IMR-90 (cell line): ENCODE measurements around the gene AQP6. TPM values are rescaled to one million over a fixed set of nuclear protein-coding genes. Genes with fewer than 3 reads are reported as not detected.

ENCODE experiments used
- ATAC-seq: fragments of 200-7000 bp; cut with Tn5 transposase; 2 replicates; pipeline ENCODE4 v1.9.1; 2020; ENCODE audit warnings: low read depth, mild to moderate bottlenecking, moderate library complexity
- BruUV-seq: library from RNA; stranded (reverse); fragments of 400-500 nt; replicated peaks from 2 replicates; lab custom pipeline; 2021; lab: Mats Ljungman, UMichigan
- CTCF ChIA-PET: fragments of 300-600 bp; formaldehyde crosslinking; extraction: SDS; loops from one replicate; lab custom pipeline; 2021; ENCODE audit warnings: antibody characterized with exemption; lab: Yijun Ruan, JAX
- POLR2A ChIA-PET: fragments of 300-600 bp; sonication (Branson Sonifier 250); formaldehyde crosslinking; loops from one replicate; lab custom pipeline; 2022; ENCODE audit warnings: antibody characterized with exemption; ENCODE audit not compliant: unreplicated experiment; lab: Charles Lee
- DNase-seq: peaks from one replicate; pipeline ENCODE4 v3.0.0; 2013
- H2AFZ ChIP-seq: replicated peaks from 2 replicates; pipeline ENCODE3; 2013; ENCODE audit warnings: low read length, mild to moderate bottlenecking; ENCODE audit not compliant: poor library complexity
- H2AK5ac ChIP-seq: 2 replicates; pipeline ENCODE4 v1.6.1; 2013; ENCODE audit warnings: low read depth, low read length, inconsistent platforms
- H2AK9ac ChIP-seq: replicated peaks from 2 replicates; pipeline ENCODE3; 2013; ENCODE audit warnings: mild to moderate bottlenecking, low read depth, low read length, moderate library complexity; ENCODE audit not compliant: poor library complexity
- H2BK120ac ChIP-seq: 2 replicates; pipeline ENCODE4 v1.6.1; 2013; ENCODE audit warnings: low read depth, low read length, inconsistent platforms
- H2BK15ac ChIP-seq: 3 replicates; pipeline ENCODE4 v1.6.1; 2013; ENCODE audit warnings: low read depth, low read length, inconsistent platforms
- H2BK20ac ChIP-seq: 2 replicates; pipeline ENCODE4 v1.6.1; 2013; ENCODE audit warnings: low read depth, mild to moderate bottlenecking, inconsistent platforms, low read length, moderate library complexity
- H2BK5ac ChIP-seq: 2 replicates; pipeline ENCODE4 v1.6.1; 2013; ENCODE audit warnings: mild to moderate bottlenecking, low read depth, low read length, inconsistent platforms; ENCODE audit not compliant: poor library complexity, severe bottlenecking
- H3K14ac ChIP-seq: replicated peaks from 2 replicates; pipeline ENCODE4 v1.6.1; 2013; ENCODE audit warnings: low read depth, low read length, inconsistent platforms
- H3K18ac ChIP-seq: 2 replicates; pipeline ENCODE4 v1.6.1; 2013; ENCODE audit warnings: low read depth, low read length, control low read depth
- H3K23ac ChIP-seq: 2 replicates; pipeline ENCODE4 v1.6.1; 2013; ENCODE audit warnings: low read depth, low read length, inconsistent platforms
- H3K27ac ChIP-seq: 2 replicates; pipeline ENCODE4 v1.5.1; 2013; ENCODE audit warnings: mild to moderate bottlenecking, control low read depth, low read length; ENCODE audit not compliant: insufficient read depth
- H3K27me3 ChIP-seq: 2 replicates; pipeline ENCODE4 v1.6.1; 2013; ENCODE audit warnings: low read length; ENCODE audit not compliant: control insufficient read depth, insufficient read depth
- H3K36me3 ChIP-seq: 2 replicates; pipeline ENCODE4 v1.6.1; 2013; ENCODE audit warnings: low read length, mixed read lengths; ENCODE audit not compliant: control insufficient read depth, insufficient read depth
- H3K4ac ChIP-seq: 2 replicates; pipeline ENCODE4 v1.6.1; 2013; ENCODE audit warnings: low read depth, low read length, inconsistent platforms
- H3K4me1 ChIP-seq: 2 replicates; pipeline ENCODE4 v1.6.1; 2013; ENCODE audit warnings: low read length, mixed read lengths; ENCODE audit not compliant: control insufficient read depth, insufficient read depth
- H3K4me2 ChIP-seq: 2 replicates; pipeline ENCODE4 v1.6.1; 2013; ENCODE audit warnings: low read depth, mild to moderate bottlenecking, control low read depth, low read length, moderate library complexity
- H3K4me3 ChIP-seq: 2 replicates; pipeline ENCODE4 v1.5.1; 2013; ENCODE audit warnings: low read depth, mild to moderate bottlenecking, control low read depth, low read length, moderate library complexity; ENCODE audit not compliant: insufficient read depth
- H3K56ac ChIP-seq: 2 replicates; pipeline ENCODE4 v1.6.1; 2013; ENCODE audit warnings: low read length, inconsistent platforms; ENCODE audit not compliant: insufficient read depth; ENCODE audit errors: extremely low read depth
- H3K79me1 ChIP-seq, 2 experiments: 2 replicates each; pipeline ENCODE4 v1.6.1; 2013; ENCODE audit warnings: low read length in 2 of 2, inconsistent platforms in 1 of 2, low read depth in 1 of 2
- H3K9ac ChIP-seq: 2 replicates; pipeline ENCODE4 v1.6.1; 2013; ENCODE audit warnings: low read depth, low read length, control low read depth
- H3K9me1 ChIP-seq: 2 replicates; pipeline ENCODE4 v1.6.1; 2013; ENCODE audit warnings: low read length, inconsistent platforms; ENCODE audit not compliant: insufficient read depth
- H3K9me3 ChIP-seq: 2 replicates; pipeline ENCODE4 v1.6.1; 2013; ENCODE audit warnings: low read length; ENCODE audit not compliant: control insufficient read depth, insufficient read depth
- H4K20me1 ChIP-seq: 2 replicates; pipeline ENCODE4 v1.6.1; 2013; ENCODE audit warnings: low read length, inconsistent platforms; ENCODE audit not compliant: insufficient read depth
- H4K5ac ChIP-seq: 2 replicates; pipeline ENCODE4 v1.6.1; 2013; ENCODE audit warnings: mild to moderate bottlenecking, low read depth, low read length, control low read depth
- H4K8ac ChIP-seq, 2 experiments: 2 replicates each; pipeline ENCODE4 v1.6.1; 2013; ENCODE audit warnings: low read depth in 2 of 2, low read length in 2 of 2, control low read depth in 1 of 2, inconsistent platforms in 1 of 2
- H4K91ac ChIP-seq: 2 replicates; pipeline ENCODE4 v1.6.1; 2013; ENCODE audit warnings: low read depth, low read length, inconsistent platforms; ENCODE audit not compliant: insufficient read depth
- CEBPB ChIP-seq: IDR thresholded peaks from 2 replicates; pipeline ENCODE4 v1.6.1; 2012; ENCODE audit warnings: low read depth, low read length, improper control_type of control experiment
- CHD1 ChIP-seq: IDR thresholded peaks from 2 replicates; pipeline ENCODE4 v1.6.1; 2012; ENCODE audit warnings: low read depth, low read length, improper control_type of control experiment
- FOS ChIP-seq: fragments of 150-350 bp; IDR thresholded peaks from 2 replicates; pipeline ENCODE4 v1.6.1; 2016; ENCODE audit warnings: low read depth, low read length
- MAFK ChIP-seq: IDR thresholded peaks from 2 replicates; pipeline ENCODE4 v1.6.1; 2012; ENCODE audit warnings: low read depth, low read length, improper control_type of control experiment
- MAZ ChIP-seq: IDR thresholded peaks from 2 replicates; pipeline ENCODE4 v1.6.1; 2012; ENCODE audit warnings: low read depth, mild to moderate bottlenecking, low read length, improper control_type of control experiment, moderate library complexity, borderline replicate concordance
- MXI1 ChIP-seq: IDR thresholded peaks from 2 replicates; pipeline ENCODE4 v1.6.1; 2012; ENCODE audit warnings: low read depth, mild to moderate bottlenecking, low read length, moderate library complexity, borderline replicate concordance
- NFE2L2 ChIP-seq: fragments of 150-350 bp; IDR thresholded peaks from 2 replicates; pipeline ENCODE4 v1.6.1; 2016; ENCODE audit warnings: low read depth, mild to moderate bottlenecking, low read length
- RAD21 ChIP-seq: IDR thresholded peaks from 2 replicates; pipeline ENCODE4 v1.6.1; 2012; ENCODE audit warnings: low read length, improper control_type of control experiment
- RFX5 ChIP-seq: IDR thresholded peaks from 2 replicates; pipeline ENCODE4 v1.8.0; 2012; ENCODE audit warnings: low read depth, mild to moderate bottlenecking, low read length, moderate library complexity
- SMC3 ChIP-seq: fragments of 150-350 bp; IDR thresholded peaks from 2 replicates; pipeline ENCODE4 v1.6.1; 2016; ENCODE audit warnings: low read depth, mild to moderate bottlenecking, antibody characterized with exemption, low read length, moderate library complexity
- USF2 ChIP-seq: fragments of 150-350 bp; IDR thresholded peaks from 2 replicates; pipeline ENCODE4 v1.6.1; 2017; ENCODE audit warnings: mild to moderate bottlenecking, antibody characterized with exemption, low read length, low read depth
- WGBS, 2 experiments: methylation state at CpG; one replicate each; pipeline versions ENCODE4 v1.1.5 to v1.1.7; 2013; ENCODE audit warnings: missing lambda C conversion rate in 2 of 2; ENCODE audit not compliant: insufficient read length in 1 of 2; ENCODE audit errors: extremely low coverage in 2 of 2; 5-methylcytosine and 5-hydroxymethylcytosine counted together
- dilution Hi-C: fragments of 300-500 bp; cut with HindIII; formaldehyde crosslinking; loops from one replicate; pipeline ENCODE4 v1.14.3; 2018; ENCODE audit warnings: low sequenced_read_pairs; ENCODE audit not compliant: unreplicated experiment
- in situ Hi-C: fragments of 300-500 bp; cut with MboI; formaldehyde crosslinking; loops from 3 replicates; pipeline ENCODE4 v1.14.3; 2019; ENCODE audit warnings: low sequenced_read_pairs, inconsistent platforms, mixed read lengths
- intact Hi-C: fragments of 100-400 bp; cut with micrococcal nuclease; formaldehyde crosslinking; loops from 2 replicates; pipeline ENCODE4 v1.10.0; 2022
- polyA plus RNA-seq, 3 experiments: library from polyadenylated mRNA; depleted of rRNA; stranded (reverse); fragments of >200 nt; gene quantifications; 2 replicates each; pipeline ENCODE4 v1.2.3, GENCODE V29; 2012; ENCODE audit warnings: low replicate concordance in 1 of 3
- total RNA-seq: library from RNA; depleted of rRNA; stranded (reverse); fragments of >200 nt; gene quantifications from 2 replicates; pipeline ENCODE4 v1.2.3, GENCODE V29; 2012
- TF ChIP-seq, protein P1 (sequence below): fragments of 150-350 bp; IDR thresholded peaks from 2 replicates; pipeline ENCODE4 v1.6.1; 2016; ENCODE audit warnings: low read depth, mild to moderate bottlenecking, low read length, moderate library complexity, borderline replicate concordance

The AQP6 gene
- total and polyA plus RNA-seq, 2 of the 4 experiments (the other 2 are of a cell fraction): not detected

DNA sequence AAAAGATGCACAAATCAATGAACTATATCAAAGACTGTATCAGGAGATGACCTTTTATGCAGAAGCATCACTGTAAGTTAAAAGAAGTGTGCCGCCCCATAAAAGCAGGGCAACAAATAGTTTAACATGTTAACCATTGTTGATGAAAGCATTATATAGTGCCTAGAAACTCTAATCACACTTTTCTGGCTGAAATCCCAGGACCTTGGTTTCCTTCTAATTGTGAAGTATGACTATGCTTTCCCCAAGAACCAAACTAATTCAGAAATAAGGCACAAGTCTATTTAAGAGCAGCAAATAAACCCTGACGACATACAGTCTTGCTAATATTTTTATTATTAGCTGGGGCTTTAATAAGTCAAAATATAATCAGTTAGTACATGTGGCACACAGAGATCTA lies 30.8 kb downstream of the AQP6 start:
- H3K56ac ChIP-seq: no peak overlapping the region
- no peak overlapping the region for H4K8ac ChIP-seq
- H3K23ac ChIP-seq: no peak overlapping the region
- H3K18ac ChIP-seq: no peak overlapping the region
- H4K5ac ChIP-seq: no peak overlapping the region
- no peak overlapping the region for H3K4me3 ChIP-seq
- no peak overlapping the region for H2AK9ac ChIP-seq
- DNase-seq (peak; percentile 38), ATAC-seq (no peak)
- peaks cover 3% of the 10 kb centered on the region for H3K9me1 ChIP-seq
- no peak overlapping the region for H2BK120ac ChIP-seq
- no peak overlapping the region for H3K27ac ChIP-seq
- TF ChIP-seq MAZ (no peak), MAFK (no peak), USF2 (no peak), CEBPB (no peak), RFX5 (no peak), CHD1 (no peak), SMC3 (no peak), MXI1 (no peak), NFE2L2 (no peak), FOS (no peak), RAD21 (no peak)
- TF ChIP-seq, protein P1, sequence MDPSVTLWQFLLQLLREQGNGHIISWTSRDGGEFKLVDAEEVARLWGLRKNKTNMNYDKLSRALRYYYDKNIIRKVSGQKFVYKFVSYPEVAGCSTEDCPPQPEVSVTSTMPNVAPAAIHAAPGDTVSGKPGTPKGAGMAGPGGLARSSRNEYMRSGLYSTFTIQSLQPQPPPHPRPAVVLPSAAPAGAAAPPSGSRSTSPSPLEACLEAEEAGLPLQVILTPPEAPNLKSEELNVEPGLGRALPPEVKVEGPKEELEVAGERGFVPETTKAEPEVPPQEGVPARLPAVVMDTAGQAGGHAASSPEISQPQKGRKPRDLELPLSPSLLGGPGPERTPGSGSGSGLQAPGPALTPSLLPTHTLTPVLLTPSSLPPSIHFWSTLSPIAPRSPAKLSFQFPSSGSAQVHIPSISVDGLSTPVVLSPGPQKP: no peak
- whole genome bisulfite sequencing, 2 experiments: no CpG with 5 or more reads among the region's 2 CpGs
- H4K91ac ChIP-seq: no peak overlapping the region
- ChIA-PET POLR2A (no interaction called here), CTCF (interaction anchor here (1.3 to 1.5 kb wide), 2 partner anchors 9 kb away, joined by 3 to 4 read pairs; no protein-coding TSS in a partner anchor)
- no peaks in the 10 kb centered on the region for H3K9me3 ChIP-seq
- no peak overlapping the region for H2BK20ac ChIP-seq
- H3K79me1 ChIP-seq: peaks cover 34 to 36% of the 10 kb centered on the region in 2 experiments
- H2BK15ac ChIP-seq: no peak overlapping the region
- H3K4me2 ChIP-seq: no peak overlapping the region
- H3K4ac ChIP-seq: no peak overlapping the region
- no peak overlapping the region for H3K9ac ChIP-seq
- peaks cover 4% of the 10 kb centered on the region; the same call in 1 of the 2 replicates for H4K20me1 ChIP-seq
- no peak overlapping the region for H3K14ac ChIP-seq
- peaks cover 5% of the 10 kb centered on the region for H3K4me1 ChIP-seq
- in situ Hi-C loops: no loop called here
- no peak overlapping the region for H2AK5ac ChIP-seq
- no peaks in the 10 kb centered on the region for H3K27me3 ChIP-seq
- intact Hi-C loops: no loop called here
- dilution Hi-C loops: no loop called here
- H2AFZ ChIP-seq: no peak overlapping the region
- H2BK5ac ChIP-seq: no peak overlapping the region
- no TSS peak for BruUV-seq
- peaks cover 2% of the 10 kb centered on the region; the same call in 1 of the 2 replicates for H3K36me3 ChIP-seq
